ENCODE results near the gene ARFGAP3.

Gene ARFGAP3

GRCh38 chr22:42881982-42882656 lies 25.0 kb upstream of the ARFGAP3 start:
- H3K4me3 ChIP-seq (ENCODE audit: low read depth in 1 of 2, low read length in 2 of 2), result no peak overlapping the region
- H3K4me1 ChIP-seq (ENCODE audit: control insufficient read depth in 1 of 2, insufficient read depth in 2 of 2, low read length in 2 of 2), result no peaks in the 10 kb centered on the region
- no peaks in the 10 kb centered on the region for H3K27me3 ChIP-seq (ENCODE audit: low read depth, low read length)
- H3K27ac ChIP-seq (ENCODE audit: low read length), result no peak overlapping the region
- no peaks in the 10 kb centered on the region for H3K9me3 ChIP-seq (ENCODE audit: control insufficient read depth in 1 of 2, low read length in 2 of 2)
- H3K36me3 ChIP-seq (ENCODE audit: control insufficient read depth in 1 of 2, insufficient read depth in 2 of 2, low read length in 2 of 2), result peaks cover 74 to 98% of the 10 kb centered on the region in 2 donors

GRCh38 chr22:42881298-42881697 lies 24.2 kb upstream of the ARFGAP3 start:
- H3K4me1 ChIP-seq (ENCODE audit: control insufficient read depth in 1 of 2, insufficient read depth in 2 of 2, low read length in 2 of 2), result no peaks in the 10 kb centered on the region
- H3K36me3 ChIP-seq (ENCODE audit: control insufficient read depth in 1 of 2, insufficient read depth in 2 of 2, low read length in 2 of 2), result peaks cover 77 to 98% of the 10 kb centered on the region in 2 donors
- no peaks in the 10 kb centered on the region for H3K9me3 ChIP-seq (ENCODE audit: control insufficient read depth in 1 of 2, low read length in 2 of 2)
- H3K27ac ChIP-seq (ENCODE audit: low read length), result no peak overlapping the region
- no peak overlapping the region for H3K4me3 ChIP-seq (ENCODE audit: low read depth in 1 of 2, low read length in 2 of 2)
- no peaks in the 10 kb centered on the region for H3K27me3 ChIP-seq (ENCODE audit: low read depth, low read length)

GRCh38 chr22:42880815-42881214 lies 23.7 kb upstream of the ARFGAP3 start:
- no peaks in the 10 kb centered on the region for H3K4me1 ChIP-seq (ENCODE audit: control insufficient read depth in 1 of 2, insufficient read depth in 2 of 2, low read length in 2 of 2)
- H3K27ac ChIP-seq (ENCODE audit: low read length), result no peak overlapping the region
- H3K9me3 ChIP-seq (ENCODE audit: control insufficient read depth in 1 of 2, low read length in 2 of 2), result no peaks in the 10 kb centered on the region
- H3K27me3 ChIP-seq (ENCODE audit: low read depth, low read length), result no peaks in the 10 kb centered on the region
- peaks cover 78 to 98% of the 10 kb centered on the region in 2 donors for H3K36me3 ChIP-seq (ENCODE audit: control insufficient read depth in 1 of 2, insufficient read depth in 2 of 2, low read length in 2 of 2)
- H3K4me3 ChIP-seq (ENCODE audit: low read depth in 1 of 2, low read length in 2 of 2), result no peak overlapping the region

GRCh38 chr22:42879371-42880021 lies 22.4 kb upstream of the ARFGAP3 start:
- H3K4me1 ChIP-seq (ENCODE audit: control insufficient read depth in 1 of 2, insufficient read depth in 2 of 2, low read length in 2 of 2), result no peaks in the 10 kb centered on the region
- H3K27me3 ChIP-seq (ENCODE audit: low read depth, low read length), result no peaks in the 10 kb centered on the region
- H3K27ac ChIP-seq (ENCODE audit: low read length), result no peak overlapping the region
- H3K36me3 ChIP-seq (ENCODE audit: control insufficient read depth in 1 of 2, insufficient read depth in 2 of 2, low read length in 2 of 2), result peaks cover 71 to 94% of the 10 kb centered on the region in 2 donors
- H3K9me3 ChIP-seq (ENCODE audit: control insufficient read depth in 1 of 2, low read length in 2 of 2), result no peaks in the 10 kb centered on the region
- no peak overlapping the region for H3K4me3 ChIP-seq (ENCODE audit: low read depth in 1 of 2, low read length in 2 of 2)

- Histone ChIP-seq H3K4me1 (ENCODE audit: control insufficient read depth in 1 of 2, insufficient read depth in 2 of 2, low read length in 2 of 2) (no peaks in the 10 kb centered on the region), H3K36me3 (ENCODE audit: control insufficient read depth in 1 of 2, insufficient read depth in 2 of 2, low read length in 2 of 2) (peaks cover 64 to 95% of the 10 kb centered on the region in 2 donors), H3K27ac (ENCODE audit: low read length) (no peak overlapping the region), H3K9me3 (ENCODE audit: control insufficient read depth in 1 of 2, low read length in 2 of 2) (no peaks in the 10 kb centered on the region), H3K4me3 (ENCODE audit: low read depth in 1 of 2, low read length in 2 of 2) (no peak overlapping the region), H3K27me3 (ENCODE audit: low read depth, low read length) (no peaks in the 10 kb centered on the region)
These were observed 21.7 kb upstream of the ARFGAP3 start for GRCh38 chr22:42878561-42879305.

- Histone ChIP-seq H3K27ac (ENCODE audit: low read length) (no peak overlapping the region), H3K36me3 (ENCODE audit: control insufficient read depth in 1 of 2, insufficient read depth in 2 of 2, low read length in 2 of 2) (peaks cover 65 to 94% of the 10 kb centered on the region in 2 donors), H3K9me3 (ENCODE audit: control insufficient read depth in 1 of 2, low read length in 2 of 2) (no peaks in the 10 kb centered on the region), H3K4me1 (ENCODE audit: control insufficient read depth in 1 of 2, insufficient read depth in 2 of 2, low read length in 2 of 2) (no peaks in the 10 kb centered on the region), H3K4me3 (ENCODE audit: low read depth in 1 of 2, low read length in 2 of 2) (no peak overlapping the region), H3K27me3 (ENCODE audit: low read depth, low read length) (no peaks in the 10 kb centered on the region)
These were observed 20.7 kb upstream of the ARFGAP3 start for GRCh38 chr22:42877597-42878340.

- no peaks in the 10 kb centered on the region for H3K27me3 ChIP-seq (ENCODE audit: low read depth, low read length)
- H3K9me3 ChIP-seq (ENCODE audit: control insufficient read depth in 1 of 2, low read length in 2 of 2), result no peaks in the 10 kb centered on the region
- no peak overlapping the region for H3K27ac ChIP-seq (ENCODE audit: low read length)
- H3K4me1 ChIP-seq (ENCODE audit: control insufficient read depth in 1 of 2, insufficient read depth in 2 of 2, low read length in 2 of 2), result no peaks in the 10 kb centered on the region
- H3K4me3 ChIP-seq (ENCODE audit: low read depth in 1 of 2, low read length in 2 of 2), result no peak overlapping the region
- H3K36me3 ChIP-seq (ENCODE audit: control insufficient read depth in 1 of 2, insufficient read depth in 2 of 2, low read length in 2 of 2), result peaks cover 65 to 94% of the 10 kb centered on the region in 2 donors
These were observed 20.1 kb upstream of the ARFGAP3 start for GRCh38 chr22:42877158-42877557.

- Histone ChIP-seq H3K4me3 (ENCODE audit: low read depth in 1 of 2, low read length in 2 of 2) (no peak overlapping the region), H3K9me3 (ENCODE audit: control insufficient read depth in 1 of 2, low read length in 2 of 2) (no peaks in the 10 kb centered on the region), H3K27me3 (ENCODE audit: low read depth, low read length) (no peaks in the 10 kb centered on the region), H3K4me1 (ENCODE audit: control insufficient read depth in 1 of 2, insufficient read depth in 2 of 2, low read length in 2 of 2) (no peaks in the 10 kb centered on the region), H3K36me3 (ENCODE audit: control insufficient read depth in 1 of 2, insufficient read depth in 2 of 2, low read length in 2 of 2) (peaks cover 56 to 94% of the 10 kb centered on the region in 2 donors), H3K27ac (ENCODE audit: low read length) (no peak overlapping the region)
These were observed 19.0 kb upstream of the ARFGAP3 start for GRCh38 chr22:42876041-42876440.

GRCh38 chr22:42874010-42874409 lies 16.9 kb upstream of the ARFGAP3 start:
- H3K36me3 ChIP-seq (ENCODE audit: control insufficient read depth in 1 of 2, insufficient read depth in 2 of 2, low read length in 2 of 2), result peaks cover 47 to 80% of the 10 kb centered on the region in 2 donors

GRCh38 chr22:42873356-42873755 lies 16.3 kb upstream of the ARFGAP3 start:
- no peak overlapping the region for H3K27ac ChIP-seq (ENCODE audit: low read length)
- no peak overlapping the region for H3K4me3 ChIP-seq (ENCODE audit: low read depth in 1 of 2, low read length in 2 of 2)
- no peaks in the 10 kb centered on the region for H3K27me3 ChIP-seq (ENCODE audit: low read depth, low read length)
- H3K9me3 ChIP-seq (ENCODE audit: control insufficient read depth in 1 of 2, low read length in 2 of 2), result no peaks in the 10 kb centered on the region
- peaks cover 44 to 73% of the 10 kb centered on the region in 2 donors for H3K36me3 ChIP-seq (ENCODE audit: control insufficient read depth in 1 of 2, insufficient read depth in 2 of 2, low read length in 2 of 2)
- H3K4me1 ChIP-seq (ENCODE audit: control insufficient read depth in 1 of 2, insufficient read depth in 2 of 2, low read length in 2 of 2), result peaks cover 0 to 8% of the 10 kb centered on the region in 2 donors

More at GRCh38 chr22:42874010-42874409, 16.9 kb upstream of the ARFGAP3 start:
- Histone ChIP-seq H3K27ac (ENCODE audit: low read length) (no peak overlapping the region), H3K4me1 (ENCODE audit: control insufficient read depth in 1 of 2, insufficient read depth in 2 of 2, low read length in 2 of 2) (peaks cover 0 to 2% of the 10 kb centered on the region in 2 donors), H3K4me3 (ENCODE audit: low read depth in 1 of 2, low read length in 2 of 2) (no peak overlapping the region), H3K9me3 (ENCODE audit: control insufficient read depth in 1 of 2, low read length in 2 of 2) (no peaks in the 10 kb centered on the region), H3K27me3 (ENCODE audit: low read depth, low read length) (no peaks in the 10 kb centered on the region)

GRCh38 chr22:42872821-42873220 lies 15.7 kb upstream of the ARFGAP3 start:
- H3K27me3 ChIP-seq (ENCODE audit: low read depth, low read length), result no peaks in the 10 kb centered on the region
- peaks cover 0 to 12% of the 10 kb centered on the region in 2 donors for H3K4me1 ChIP-seq (ENCODE audit: control insufficient read depth in 1 of 2, insufficient read depth in 2 of 2, low read length in 2 of 2)
- H3K27ac ChIP-seq (ENCODE audit: low read length), result no peak overlapping the region
- H3K4me3 ChIP-seq (ENCODE audit: low read depth in 1 of 2, low read length in 2 of 2), result no peak overlapping the region
- no peaks in the 10 kb centered on the region for H3K9me3 ChIP-seq (ENCODE audit: control insufficient read depth in 1 of 2, low read length in 2 of 2)
- peaks cover 39 to 68% of the 10 kb centered on the region in 2 donors for H3K36me3 ChIP-seq (ENCODE audit: control insufficient read depth in 1 of 2, insufficient read depth in 2 of 2, low read length in 2 of 2)

Data from muscle layer of duodenum (tissue), 2 donors.